K562 (cell line): Measurements from ENCODE around the gene OPCML. TPM values are rescaled to one million over a fixed set of nuclear protein-coding genes. Genes with fewer than 3 reads are reported as not detected.

Experiments used
- ASH1L ChIP-seq: fragments of 450-650 bp; IDR thresholded peaks from 2 replicates; pipeline ENCODE4 v1.6.1; 2018; ENCODE audit warnings: borderline replicate concordance, mild to moderate bottlenecking, low read depth; ENCODE audit not compliant: partially characterized antibody
- CHCHD3 ChIP-seq: fragments of 250-450 bp; sonication (Bioruptor Pico); IDR thresholded peaks from 2 replicates; pipeline ENCODE4 v2.1.2; 2022; ENCODE audit warnings: mild to moderate bottlenecking
- MTF1 ChIP-seq: fragments of 250-450 bp; sonication (Bioruptor Pico); IDR thresholded peaks from 2 replicates; pipeline ENCODE4 v1.9.0; 2021; ENCODE audit warnings: moderate library complexity, mild to moderate bottlenecking, inconsistent platforms, borderline replicate concordance
- TEAD1 ChIP-seq, 2 experiments: fragments of 450-650 bp in 1 of 2; sonication (generic) in 1 of 2; formaldehyde crosslinking; IDR thresholded peaks; 2 replicates each; pipeline versions ENCODE4 v1.4.0 to v1.8.0; 2020 to 2022; ENCODE audit warnings: mild to moderate bottlenecking in 2 of 2, missing genetic modification reagents in 1 of 2
- YBX1 ChIP-seq: fragments of 450-650 bp; IDR thresholded peaks from 2 replicates; pipeline ENCODE4 v1.7.1; 2016; ENCODE audit warnings: mild to moderate bottlenecking
- ZC3H4 ChIP-seq: sonication (generic); formaldehyde crosslinking; IDR thresholded peaks from 2 replicates; pipeline ENCODE4 v1.9.0; 2021; ENCODE audit warnings: missing genetic modification reagents, borderline replicate concordance
- ZFX ChIP-seq: sonication (generic); formaldehyde crosslinking; IDR thresholded peaks from 2 replicates; pipeline ENCODE4 v1.8.0; 2022; ENCODE audit warnings: mild to moderate bottlenecking, missing genetic modification reagents, moderate library complexity
- ZKSCAN3 ChIP-seq: fragments of 250-450 bp; sonication (Bioruptor Pico); IDR thresholded peaks from 2 replicates; pipeline ENCODE4 v1.4.0; 2020
- ZNF3 ChIP-seq: fragments of 250-450 bp; sonication (Bioruptor Pico); IDR thresholded peaks from 2 replicates; pipeline ENCODE4 v1.5.0; 2021; ENCODE audit warnings: mild to moderate bottlenecking, moderate library complexity
- polyA plus RNA-seq, 8 experiments: library from polyadenylated mRNA; depleted of rRNA in 4 of 8; stranded (reverse) in 5 of 8; unstranded in 3 of 8; fragments of >200 nt; fragmentation: Nextera tagmentation in 2 of 8; fragmentation: Illumina TruSeq in 1 of 8; extraction: Ambion mirVana in 2 of 8; extraction: Trizol in 1 of 8; gene quantifications; 2 replicates each; pipeline versions ENCODE4 v1.2.1 to v1.2.3, GENCODE V29; 2011 to 2014; ENCODE audit warnings: inconsistent platforms in 1 of 8, missing spikeins in 1 of 8
- total RNA-seq, 7 experiments: library from RNA; depleted of rRNA in 6 of 7; stranded (reverse); fragments of >200 nt in 6 of 7; fragmentation: Illumina TruSeq in 2 of 7; extraction: Trizol in 2 of 7; gene quantifications; 2 replicates each; pipeline versions ENCODE4 v1.2.1 to v1.2.3, GENCODE V29; 2011 to 2021; ENCODE audit warnings: low replicate concordance in 1 of 7
- TF ChIP-seq, protein P1 (sequence below): IDR thresholded peaks from 2 replicates; pipeline ENCODE4 v1.6.1; 2011; ENCODE audit warnings: borderline replicate concordance, low read depth, mild to moderate bottlenecking, moderate library complexity, low read length; ENCODE audit not compliant: insufficient read depth, poor library complexity, severe bottlenecking
- TF ChIP-seq, protein P2 (sequence below): fragments of 450-650 bp; formaldehyde crosslinking; IDR thresholded peaks from 2 replicates; pipeline ENCODE4 v1.4.0; 2020; ENCODE audit warnings: mild to moderate bottlenecking, moderate library complexity

The OPCML gene
- total and polyA plus RNA-seq, 9 of the 15 experiments (the other 6 are each of a cell fraction or from before 2014, with no cell fraction given): not detected

DNA sequence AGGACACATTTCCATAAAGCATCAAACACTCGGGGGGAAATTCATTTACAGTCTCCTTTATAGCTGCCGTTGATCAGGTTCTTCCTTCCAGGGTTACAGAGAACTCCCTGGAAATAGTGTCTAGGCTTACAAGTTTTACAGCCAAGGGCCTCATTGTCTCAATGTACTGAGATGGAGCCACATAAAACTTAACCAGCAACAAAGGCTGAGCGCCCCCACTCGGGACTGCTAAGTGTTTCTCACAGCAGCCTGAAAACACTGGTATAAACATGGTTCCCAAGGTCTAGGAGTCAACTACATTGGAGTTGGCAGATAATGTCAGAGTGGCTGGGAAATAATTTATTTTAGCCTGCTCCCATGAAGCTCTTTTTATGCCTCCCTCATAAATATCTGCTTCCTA is 686.2 kb downstream of the OPCML start (continued):
- TF ChIP-seq, protein P1, sequence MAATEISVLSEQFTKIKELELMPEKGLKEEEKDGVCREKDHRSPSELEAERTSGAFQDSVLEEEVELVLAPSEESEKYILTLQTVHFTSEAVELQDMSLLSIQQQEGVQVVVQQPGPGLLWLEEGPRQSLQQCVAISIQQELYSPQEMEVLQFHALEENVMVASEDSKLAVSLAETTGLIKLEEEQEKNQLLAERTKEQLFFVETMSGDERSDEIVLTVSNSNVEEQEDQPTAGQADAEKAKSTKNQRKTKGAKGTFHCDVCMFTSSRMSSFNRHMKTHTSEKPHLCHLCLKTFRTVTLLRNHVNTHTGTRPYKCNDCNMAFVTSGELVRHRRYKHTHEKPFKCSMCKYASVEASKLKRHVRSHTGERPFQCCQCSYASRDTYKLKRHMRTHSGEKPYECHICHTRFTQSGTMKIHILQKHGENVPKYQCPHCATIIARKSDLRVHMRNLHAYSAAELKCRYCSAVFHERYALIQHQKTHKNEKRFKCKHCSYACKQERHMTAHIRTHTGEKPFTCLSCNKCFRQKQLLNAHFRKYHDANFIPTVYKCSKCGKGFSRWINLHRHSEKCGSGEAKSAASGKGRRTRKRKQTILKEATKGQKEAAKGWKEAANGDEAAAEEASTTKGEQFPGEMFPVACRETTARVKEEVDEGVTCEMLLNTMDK: no peak
- TF ChIP-seq CHCHD3 (CRISPR knock-in tag) (no peak), ZC3H4 (CRISPR knock-in tag) (no peak), ZFX (CRISPR knock-in tag) (no peak), MTF1 (CRISPR knock-in tag) (no peak), YBX1 (no peak), ZNF3 (CRISPR knock-in tag) (no peak), TEAD1 (CRISPR knock-in tag; IDR thresholded peaks at IDR 0.05) (no peak), ASH1L (no peak), ZKSCAN3 (CRISPR knock-in tag) (no peak)
- TF ChIP-seq, protein P2, sequence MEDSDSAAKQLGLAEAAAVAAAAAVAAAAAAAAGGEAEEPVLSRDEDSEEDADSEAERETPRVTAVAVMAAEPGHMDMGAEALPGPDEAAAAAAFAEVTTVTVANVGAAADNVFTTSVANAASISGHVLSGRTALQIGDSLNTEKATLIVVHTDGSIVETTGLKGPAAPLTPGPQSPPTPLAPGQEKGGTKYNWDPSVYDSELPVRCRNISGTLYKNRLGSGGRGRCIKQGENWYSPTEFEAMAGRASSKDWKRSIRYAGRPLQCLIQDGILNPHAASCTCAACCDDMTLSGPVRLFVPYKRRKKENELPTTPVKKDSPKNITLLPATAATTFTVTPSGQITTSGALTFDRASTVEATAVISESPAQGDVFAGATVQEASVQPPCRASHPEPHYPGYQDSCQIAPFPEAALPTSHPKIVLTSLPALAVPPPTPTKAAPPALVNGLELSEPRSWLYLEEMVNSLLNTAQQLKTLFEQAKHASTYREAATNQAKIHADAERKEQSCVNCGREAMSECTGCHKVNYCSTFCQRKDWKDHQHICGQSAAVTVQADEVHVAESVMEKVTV (CRISPR knock-in tag): no peak
- TF ChIP-seq, all 486 proteins: peak for 0
